Calu3 (cell line): ENCODE data around the gene CAMKMT. TPM values are rescaled to one million over a fixed set of nuclear protein-coding genes. Genes with fewer than 3 reads are reported as not detected.
A peak's percentile ranks its signal among the peaks of the same experiment; 100 is the strongest.

Source experiments
- BruUV-seq: library from RNA; stranded (reverse); fragments of 400-500 nt; replicated peaks from 2 replicates; lab custom pipeline; 2021; lab: Mats Ljungman, UMichigan
- CTCF ChIA-PET: fragments of 300-600 bp; sonication (Branson Sonifier 250); formaldehyde crosslinking; loops from one replicate; lab custom pipeline; 2022; ENCODE audit warnings: antibody characterized with exemption; lab: Charles Lee
- DNase-seq: peaks from one replicate; pipeline ENCODE4 v3.0.0; 2022
- H3K27ac Mint-ChIP-seq: one replicate; pipeline ENCODE4 v1.8.0; 2022; ENCODE audit warnings: mixed read lengths; ENCODE audit not compliant: unreplicated experiment
- H3K27me3 Mint-ChIP-seq: one replicate; pipeline ENCODE4 v1.8.0; 2022; ENCODE audit warnings: mixed read lengths; ENCODE audit not compliant: unreplicated experiment
- H3K36me3 Mint-ChIP-seq: one replicate; pipeline ENCODE4 v1.8.0; 2022; ENCODE audit warnings: mild to moderate bottlenecking, moderate library complexity, mixed read lengths; ENCODE audit not compliant: insufficient read depth, unreplicated experiment
- H3K4me1 Mint-ChIP-seq: one replicate; pipeline ENCODE4 v1.8.0; 2022; ENCODE audit warnings: mild to moderate bottlenecking, low read depth, mixed read lengths; ENCODE audit not compliant: unreplicated experiment
- H3K4me3 Mint-ChIP-seq: one replicate; pipeline ENCODE4 v1.8.0; 2022; ENCODE audit warnings: mild to moderate bottlenecking, low read depth, moderate library complexity, mixed read lengths; ENCODE audit not compliant: unreplicated experiment
- H3K9me3 Mint-ChIP-seq: one replicate; pipeline ENCODE4 v1.8.0; 2022; ENCODE audit warnings: low read depth, mixed read lengths; ENCODE audit not compliant: unreplicated experiment
- intact Hi-C: fragments of 100-400 bp; cut with micrococcal nuclease; formaldehyde crosslinking; loops from one replicate; pipeline ENCODE4 v1.10.0; 2022; ENCODE audit not compliant: unreplicated experiment
- total RNA-seq: library from RNA; stranded (reverse); gene quantifications from 2 replicates; pipeline ENCODE4 v1.2.3, GENCODE V29; 2022
- TF ChIP-seq, protein P1 (sequence below): fragments of 200-600 bp; IDR thresholded peaks from one replicate; pipeline ENCODE4 v1.8.0; 2022; ENCODE audit warnings: antibody characterized with exemption; ENCODE audit not compliant: unreplicated experiment

Gene CAMKMT
- total RNA-seq, 1 experiment from 2014 or later: 20.6 TPM

DNA sequence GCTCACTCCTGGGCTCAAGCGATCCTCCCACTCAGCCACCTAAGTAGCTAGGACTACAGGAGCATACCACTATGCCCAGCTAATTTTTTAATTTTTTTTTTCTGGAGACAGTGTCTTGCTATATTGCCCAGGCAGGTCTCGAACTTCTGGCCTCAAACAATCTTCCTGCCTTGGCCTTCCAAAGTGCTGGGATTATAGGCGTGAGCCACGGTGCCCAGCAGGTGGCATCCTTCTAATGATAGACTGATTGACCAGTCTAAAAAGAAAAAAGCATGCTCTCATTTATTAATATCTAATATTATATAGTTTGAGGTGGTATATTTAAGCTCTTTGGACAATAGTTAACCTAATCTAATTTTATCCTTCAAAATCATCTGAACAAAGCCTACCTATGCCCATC, 198.6 kb downstream of the CAMKMT start:
- H3K9me3 Mint-ChIP-seq: no peaks in the 10 kb centered on the region
- no peaks in the 10 kb centered on the region for H3K27me3 Mint-ChIP-seq
- H3K27ac Mint-ChIP-seq: no peak overlapping the region
- no peak overlapping the region for H3K4me3 Mint-ChIP-seq
- peak; percentile 54 for DNase-seq
- BruUV-seq: no TSS peak
- CTCF ChIA-PET: interaction anchor here (1.7 to 2.5 kb wide), 2 partner anchors 81 to 396 kb away, joined by 5 to 11 read pairs; no protein-coding TSS in a partner anchor
- intact Hi-C loops: loop anchor here (1.0 kb wide), 1 partner anchor 396 kb away; no protein-coding TSS in a partner anchor
- TF ChIP-seq, protein P1, sequence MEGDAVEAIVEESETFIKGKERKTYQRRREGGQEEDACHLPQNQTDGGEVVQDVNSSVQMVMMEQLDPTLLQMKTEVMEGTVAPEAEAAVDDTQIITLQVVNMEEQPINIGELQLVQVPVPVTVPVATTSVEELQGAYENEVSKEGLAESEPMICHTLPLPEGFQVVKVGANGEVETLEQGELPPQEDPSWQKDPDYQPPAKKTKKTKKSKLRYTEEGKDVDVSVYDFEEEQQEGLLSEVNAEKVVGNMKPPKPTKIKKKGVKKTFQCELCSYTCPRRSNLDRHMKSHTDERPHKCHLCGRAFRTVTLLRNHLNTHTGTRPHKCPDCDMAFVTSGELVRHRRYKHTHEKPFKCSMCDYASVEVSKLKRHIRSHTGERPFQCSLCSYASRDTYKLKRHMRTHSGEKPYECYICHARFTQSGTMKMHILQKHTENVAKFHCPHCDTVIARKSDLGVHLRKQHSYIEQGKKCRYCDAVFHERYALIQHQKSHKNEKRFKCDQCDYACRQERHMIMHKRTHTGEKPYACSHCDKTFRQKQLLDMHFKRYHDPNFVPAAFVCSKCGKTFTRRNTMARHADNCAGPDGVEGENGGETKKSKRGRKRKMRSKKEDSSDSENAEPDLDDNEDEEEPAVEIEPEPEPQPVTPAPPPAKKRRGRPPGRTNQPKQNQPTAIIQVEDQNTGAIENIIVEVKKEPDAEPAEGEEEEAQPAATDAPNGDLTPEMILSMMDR: peak; percentile 15
- peaks cover 4% of the 10 kb centered on the region for H3K36me3 Mint-ChIP-seq
- H3K4me1 Mint-ChIP-seq: peaks cover 18% of the 10 kb centered on the region

DNA sequence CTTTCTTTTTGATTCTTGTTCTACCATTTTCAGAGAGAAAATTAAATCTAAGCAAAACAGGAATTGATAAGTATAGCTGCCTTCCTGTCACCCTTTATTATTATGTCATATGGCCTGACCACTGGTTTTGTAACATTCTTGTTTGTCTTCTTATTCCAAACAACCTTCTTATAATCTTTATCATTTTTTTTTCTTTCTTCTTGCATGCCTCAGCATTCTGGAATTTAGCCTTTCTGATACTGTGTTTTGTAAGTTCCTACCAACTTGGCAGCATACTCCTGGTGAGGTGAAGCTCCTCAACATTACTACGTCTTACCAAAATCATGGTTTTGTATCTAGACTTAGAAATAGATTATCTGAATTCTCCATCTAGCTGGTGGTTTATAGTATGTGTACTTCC, 199.2 kb downstream of the CAMKMT start:
- Mint-ChIP-seq H3K4me1 (peaks cover 12% of the 10 kb centered on the region), H3K27ac (no peak overlapping the region), H3K4me3 (no peak overlapping the region), H3K27me3 (no peaks in the 10 kb centered on the region), H3K36me3 (no peaks in the 10 kb centered on the region), H3K9me3 (no peaks in the 10 kb centered on the region)
- intact Hi-C loops: loop anchor here (1.0 kb wide), 1 partner anchor 395 kb away; no protein-coding TSS in a partner anchor
- DNase-seq: no peak
- no TSS peak for BruUV-seq
- TF ChIP-seq, protein P1: no peak
- CTCF ChIA-PET: interaction anchor here (1.7 to 2.5 kb wide), 2 partner anchors 81 to 395 kb away, joined by 5 to 11 read pairs; no protein-coding TSS in a partner anchor

- intact Hi-C loops: no loop called here
- TF ChIP-seq, protein P1: no peak
- Mint-ChIP-seq H3K4me1 (peaks cover 9% of the 10 kb centered on the region), H3K36me3 (no peaks in the 10 kb centered on the region), H3K4me3 (no peak overlapping the region), H3K27ac (no peak overlapping the region), H3K9me3 (no peaks in the 10 kb centered on the region), H3K27me3 (no peaks in the 10 kb centered on the region)
- DNase-seq: no peak
- BruUV-seq: no TSS peak
- CTCF ChIA-PET: no interaction called here
These were observed 201.0 kb downstream of the CAMKMT start for GRCh38 chr2:44562737-44563136.

DNA sequence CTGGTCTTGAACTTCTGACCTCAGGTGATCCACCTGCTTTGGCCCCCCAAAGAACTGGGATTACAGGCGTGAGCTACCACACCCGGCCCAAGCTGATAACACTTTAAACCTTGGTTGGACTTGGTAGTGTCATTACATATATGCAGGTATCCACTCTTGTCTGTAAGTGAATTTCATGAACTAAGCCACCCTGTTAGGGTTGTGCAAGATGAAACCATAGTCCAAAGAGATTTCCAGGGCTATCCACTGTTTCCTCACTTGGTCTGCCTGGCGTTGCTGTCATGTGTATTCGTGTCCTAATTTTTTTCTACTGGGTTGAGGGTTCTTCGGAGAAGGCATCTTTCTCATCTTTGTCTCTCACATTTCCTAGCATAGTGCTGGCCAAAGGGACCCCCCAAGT, 203.0 kb downstream of the CAMKMT start:
- no peak for DNase-seq
- TF ChIP-seq, protein P1: no peak
- Mint-ChIP-seq H3K36me3 (no peaks in the 10 kb centered on the region), H3K9me3 (no peaks in the 10 kb centered on the region), H3K4me3 (no peak overlapping the region), H3K27ac (no peak overlapping the region), H3K27me3 (no peaks in the 10 kb centered on the region), H3K4me1 (peaks cover 9% of the 10 kb centered on the region)
- CTCF ChIA-PET: no interaction called here
- no TSS peak for BruUV-seq
- intact Hi-C loops: no loop called here
